ENCODE results near the gene MYO1F.
A peak's percentile ranks its signal among the peaks of the same experiment; 100 is the strongest.
"Not testable (repeated sequence)": the region's sequence is repeated elsewhere in the genome, so short reads cannot be mapped to it uniquely, and the experiment has no call there.

The MYO1F gene

DNA sequence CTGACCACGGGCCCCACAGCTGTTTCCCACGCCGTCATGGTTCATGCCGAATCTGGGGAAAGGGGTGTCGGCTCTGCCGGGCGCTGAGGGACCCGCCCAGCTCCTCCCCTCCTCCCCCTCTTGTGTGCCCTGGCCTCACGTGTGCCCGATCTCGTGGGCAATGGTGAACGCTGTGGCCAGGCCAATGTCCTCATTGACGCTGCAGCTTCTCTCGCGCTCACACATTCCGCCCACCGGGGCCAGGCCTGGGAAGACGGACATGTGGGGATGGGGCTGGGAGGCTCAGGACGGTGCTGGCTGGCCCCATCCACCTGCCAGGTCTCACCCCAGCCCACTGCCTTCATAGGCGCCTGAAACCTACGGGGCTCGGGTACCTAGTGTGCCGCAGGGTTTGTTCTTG, 18.9 kb upstream of the MYO1F start:
- DNase-seq: no peak

DNA sequence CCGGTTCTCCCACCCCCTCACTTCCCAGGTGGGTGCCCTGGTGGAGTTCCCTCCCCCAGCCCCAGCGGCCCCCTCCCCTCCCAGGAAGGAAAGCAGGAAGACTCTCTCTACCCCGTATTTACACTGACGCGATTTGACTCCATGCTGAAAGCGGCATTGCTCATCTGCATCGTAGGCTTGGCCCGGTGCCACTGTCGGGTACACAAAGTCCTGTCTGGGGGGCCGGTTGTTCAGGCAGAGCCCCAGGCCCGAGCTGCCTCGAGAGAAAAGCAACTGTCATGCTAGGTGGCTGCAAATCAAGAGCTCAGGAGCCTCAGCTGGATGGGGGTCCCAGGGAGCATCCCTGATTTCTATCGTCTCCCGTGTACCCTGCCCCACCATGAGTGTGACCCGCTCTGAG, 18.4 kb upstream of the MYO1F start:
- no peak for DNase-seq

DNA sequence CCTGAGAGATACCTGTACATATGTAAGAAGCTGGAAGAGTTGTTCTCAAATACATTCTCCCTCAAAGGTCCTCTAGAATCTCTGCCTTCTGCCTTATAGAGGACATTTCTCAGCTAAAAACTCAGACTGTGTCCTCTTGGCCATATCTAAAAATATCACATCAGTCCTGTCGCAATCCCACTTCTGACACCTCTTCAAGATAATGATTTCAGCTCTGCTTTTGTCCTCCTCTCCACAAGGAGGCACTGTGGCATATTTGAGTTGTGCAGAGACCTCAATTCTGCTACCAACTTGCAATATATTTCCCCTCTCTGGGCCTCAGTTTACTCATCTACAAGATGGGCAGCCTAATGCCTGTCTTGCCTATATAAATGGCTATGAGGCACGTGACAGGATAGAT, 16.7 kb upstream of the MYO1F start:
- no peak for DNase-seq

DNA sequence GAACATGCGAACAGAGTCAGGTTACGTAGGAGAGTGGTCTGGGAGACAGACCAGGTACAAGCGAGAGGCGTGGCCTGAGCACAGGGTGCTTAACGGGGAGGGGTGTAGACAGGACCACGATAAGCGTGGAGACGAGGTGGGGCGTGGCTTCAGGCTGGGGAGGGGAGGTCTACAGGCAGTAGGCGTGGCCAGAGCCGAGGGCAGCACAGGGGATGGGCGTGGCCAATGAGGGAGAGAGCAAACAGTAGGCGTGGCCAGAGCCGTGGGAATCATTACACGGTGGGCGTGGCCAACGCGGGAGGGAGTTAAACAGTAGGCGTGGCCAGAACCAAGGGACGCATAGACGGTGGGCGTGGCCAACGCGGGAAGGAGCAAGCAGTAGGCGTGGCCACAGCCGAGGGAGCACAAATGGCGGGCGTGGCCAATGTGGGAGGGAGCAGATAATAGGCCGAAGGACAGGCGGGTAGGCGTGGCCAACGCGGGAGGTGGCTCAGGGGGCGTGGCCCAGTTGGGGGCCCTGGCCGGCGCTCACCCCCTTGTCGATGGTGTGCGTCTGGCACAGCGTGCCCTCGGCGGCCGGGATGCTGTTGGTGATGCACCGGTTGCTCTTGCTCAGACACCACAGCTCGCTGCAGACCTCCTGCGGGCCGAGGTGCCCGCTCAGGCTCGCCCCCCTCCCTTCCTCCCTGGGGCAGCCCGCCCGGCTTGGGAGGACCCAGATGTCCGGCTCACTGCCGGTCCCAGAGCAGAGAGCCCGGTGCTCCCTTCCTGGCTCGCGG, 15.2 kb upstream of the MYO1F start:
- peak; percentile 97 for DNase-seq

DNA sequence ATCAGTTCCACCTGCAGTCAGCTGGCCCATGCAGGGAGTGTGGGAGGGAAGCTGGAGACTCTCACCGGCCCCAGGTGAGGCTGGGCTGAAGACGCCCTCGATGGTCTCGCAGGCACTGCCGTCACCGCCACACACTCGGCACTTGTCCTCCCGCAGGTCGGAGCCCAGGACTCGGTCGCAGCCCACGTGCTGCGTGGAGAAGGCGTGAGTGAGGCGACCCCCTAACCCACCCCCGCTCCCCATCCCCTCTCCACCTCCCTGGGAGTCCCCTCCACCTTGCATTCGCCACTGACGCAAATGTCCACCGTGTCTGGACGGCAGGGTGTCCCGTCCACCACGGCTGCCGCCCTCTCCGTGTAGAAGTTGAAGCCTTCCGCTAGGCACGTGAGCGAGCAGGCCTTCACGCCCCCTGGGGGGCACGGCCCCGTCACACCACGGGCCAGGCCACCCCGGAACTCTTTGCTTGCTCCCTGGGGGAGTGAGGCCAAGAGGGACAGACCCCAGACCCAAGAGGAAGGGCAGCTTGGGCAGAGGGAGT, 12.0 kb upstream of the MYO1F start:
- peak; percentile 33 for DNase-seq

DNA sequence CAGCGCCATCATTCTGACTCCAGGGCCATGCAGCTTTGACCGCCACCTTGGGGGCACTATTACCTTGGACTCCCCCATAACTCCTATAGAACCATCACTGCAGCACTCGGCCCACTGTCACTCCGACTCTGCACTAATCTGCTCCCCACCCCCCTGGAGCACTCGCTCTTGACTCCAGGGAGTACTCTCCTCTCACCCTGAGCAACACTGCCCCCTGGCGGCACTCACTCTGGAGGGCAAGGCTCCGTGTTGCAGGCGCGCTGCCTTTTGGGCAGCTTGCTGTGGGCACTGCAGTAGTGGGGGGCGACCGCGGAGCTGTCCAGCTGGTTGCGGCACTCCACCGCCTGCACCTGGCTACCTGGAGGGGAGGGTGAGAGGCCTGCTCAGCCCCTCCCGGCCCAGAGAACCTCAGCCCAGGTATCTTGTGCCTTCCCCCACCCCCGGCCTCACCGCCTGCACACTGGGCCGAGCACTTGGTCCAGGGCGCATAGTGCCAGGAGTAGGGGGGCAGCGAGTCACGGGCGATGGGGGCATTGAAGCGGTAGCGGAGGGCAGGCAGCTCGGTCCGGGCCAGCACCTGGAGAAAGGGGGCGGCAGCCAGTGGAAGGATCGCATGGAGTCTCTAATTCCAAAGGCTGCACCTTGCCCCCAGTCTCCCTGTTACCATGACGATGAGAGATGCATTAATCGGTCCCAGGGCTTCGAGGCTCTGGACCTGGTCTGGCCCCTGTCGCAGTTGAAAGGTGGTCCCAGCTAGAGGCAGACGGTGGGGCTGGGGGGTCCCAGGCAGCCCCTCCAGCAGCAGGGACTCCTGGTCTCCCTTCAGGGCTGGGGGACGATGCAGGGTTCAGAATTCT, 8.9 kb upstream of the MYO1F start:
- DNase-seq: peak; percentile 63

DNA sequence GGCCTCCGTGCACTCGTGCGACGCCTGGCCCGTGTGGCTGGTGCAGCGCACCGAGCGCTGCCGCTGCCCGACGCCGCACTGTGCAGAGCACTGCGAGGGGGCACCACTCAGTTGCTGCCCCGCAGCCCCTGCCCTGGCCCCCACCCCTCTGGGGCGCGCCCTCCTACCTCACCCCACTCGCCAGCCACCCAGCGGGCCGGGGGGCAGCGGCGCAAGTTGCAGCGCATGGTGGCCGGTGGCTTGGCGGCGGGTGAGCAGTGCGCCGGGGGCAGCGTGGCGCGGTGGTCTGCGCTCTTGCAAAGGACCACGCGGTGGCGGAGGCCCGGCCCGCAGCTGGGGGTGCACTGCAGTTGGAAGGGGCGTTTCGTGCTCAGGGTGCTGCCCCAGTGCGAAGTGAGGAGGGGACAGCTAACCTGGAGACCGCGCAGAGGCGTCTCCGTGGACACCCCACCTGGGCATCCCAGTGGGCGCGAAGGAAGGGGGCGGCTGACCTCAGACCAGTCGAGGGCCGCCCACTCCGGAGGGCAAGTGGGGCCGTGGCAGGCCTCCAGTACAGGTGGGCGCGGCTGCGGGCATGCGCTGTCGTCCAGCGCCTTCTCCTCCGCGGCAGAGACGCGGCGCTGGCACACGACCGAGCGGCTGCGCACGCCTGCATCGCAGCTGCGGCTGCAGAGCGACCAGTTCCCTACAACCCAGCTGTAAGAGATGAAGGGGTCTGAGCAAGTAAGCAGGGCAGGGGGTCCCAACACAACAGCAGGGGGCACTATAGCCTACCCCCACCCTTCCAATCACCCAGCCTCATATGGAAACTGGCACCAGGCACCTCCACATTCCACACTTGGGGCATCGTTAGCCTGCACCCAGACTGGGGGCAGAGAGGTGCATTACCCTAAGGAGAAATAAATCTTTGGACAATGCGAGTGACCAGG, 8.0 kb upstream of the MYO1F start:
- DNase-seq: peak; percentile 31

DNA sequence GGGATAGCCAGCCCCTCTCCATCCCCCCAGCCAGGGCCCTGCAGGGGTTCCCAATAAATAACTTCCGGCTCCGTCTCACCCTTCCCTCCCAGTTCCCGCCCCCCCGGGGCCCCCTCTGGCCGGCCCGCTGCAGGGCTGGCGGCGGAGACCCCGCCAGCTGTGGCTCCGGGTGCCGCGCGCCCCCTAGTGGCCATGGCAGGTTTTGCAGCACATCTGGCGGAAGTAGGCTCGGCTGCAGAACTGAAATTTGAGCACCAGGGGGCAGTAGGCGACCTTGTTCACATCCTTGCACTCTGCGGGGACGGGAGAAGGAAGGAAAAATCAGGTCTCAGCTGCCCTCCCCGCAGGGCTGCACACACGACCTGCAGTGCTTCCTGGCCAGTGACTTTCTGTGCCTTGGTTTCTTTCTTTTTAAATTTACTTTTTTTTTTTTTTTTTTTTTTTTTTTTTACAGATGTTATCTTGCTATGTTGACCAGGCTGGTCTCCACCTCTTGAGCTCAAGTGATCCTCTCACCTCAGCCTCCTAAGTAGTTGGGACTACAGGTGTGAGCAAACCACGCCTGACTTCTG, 3.6 kb upstream of the MYO1F start:
- DNase-seq: peak; percentile 88

DNA sequence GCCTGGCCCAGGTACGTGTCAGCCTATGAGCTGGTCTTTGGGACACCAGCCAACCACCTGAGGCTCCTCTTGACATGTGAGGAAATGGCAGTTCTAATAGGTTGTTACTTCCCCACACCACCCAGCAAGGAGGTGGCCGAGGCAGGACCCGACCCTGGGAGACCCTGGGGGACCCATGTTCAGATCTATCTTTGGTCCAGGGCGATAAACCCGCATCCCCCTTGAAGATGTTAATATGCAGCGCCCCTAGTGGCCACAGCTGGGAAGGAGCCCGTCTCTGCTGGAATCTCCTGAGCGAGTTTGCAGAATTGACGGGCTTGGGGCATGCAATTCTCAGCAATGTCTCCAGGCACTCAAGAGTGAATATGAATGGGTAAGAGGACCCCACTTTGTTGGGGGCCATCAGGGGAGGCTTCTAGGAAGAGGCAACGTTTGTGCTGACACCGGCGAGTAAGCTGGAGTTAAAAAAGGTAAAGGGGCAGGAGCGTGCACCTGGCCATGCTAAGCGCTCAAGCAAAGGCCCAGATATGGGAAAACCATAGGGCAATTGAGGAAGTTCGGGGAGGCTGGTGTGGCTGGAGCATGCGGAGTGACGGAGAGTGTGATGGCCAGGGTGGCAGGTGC, 1.5 kb upstream of the MYO1F start:
- peak; percentile 68 for DNase-seq

DNA sequence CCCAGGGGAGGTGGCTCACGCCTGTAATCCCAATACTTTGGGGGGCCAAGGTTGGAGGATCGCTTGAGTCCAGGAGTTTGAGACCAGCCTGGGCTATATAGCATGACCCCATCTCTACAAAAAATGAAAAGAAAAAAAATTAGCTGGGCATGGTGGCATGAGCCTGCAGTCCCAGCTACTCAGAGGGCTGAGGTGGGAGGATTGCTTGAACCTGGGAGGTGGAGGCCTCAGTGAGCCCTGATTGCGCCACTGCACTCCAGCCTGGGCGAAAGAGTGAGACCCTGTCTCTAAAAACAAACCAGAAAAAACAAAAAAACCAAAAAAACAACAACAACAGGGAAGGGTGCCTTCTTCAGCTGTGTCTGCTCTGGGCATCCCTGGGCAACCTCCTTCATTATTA, 499 bp upstream of the MYO1F start:
- DNase-seq: no peak

DNA sequence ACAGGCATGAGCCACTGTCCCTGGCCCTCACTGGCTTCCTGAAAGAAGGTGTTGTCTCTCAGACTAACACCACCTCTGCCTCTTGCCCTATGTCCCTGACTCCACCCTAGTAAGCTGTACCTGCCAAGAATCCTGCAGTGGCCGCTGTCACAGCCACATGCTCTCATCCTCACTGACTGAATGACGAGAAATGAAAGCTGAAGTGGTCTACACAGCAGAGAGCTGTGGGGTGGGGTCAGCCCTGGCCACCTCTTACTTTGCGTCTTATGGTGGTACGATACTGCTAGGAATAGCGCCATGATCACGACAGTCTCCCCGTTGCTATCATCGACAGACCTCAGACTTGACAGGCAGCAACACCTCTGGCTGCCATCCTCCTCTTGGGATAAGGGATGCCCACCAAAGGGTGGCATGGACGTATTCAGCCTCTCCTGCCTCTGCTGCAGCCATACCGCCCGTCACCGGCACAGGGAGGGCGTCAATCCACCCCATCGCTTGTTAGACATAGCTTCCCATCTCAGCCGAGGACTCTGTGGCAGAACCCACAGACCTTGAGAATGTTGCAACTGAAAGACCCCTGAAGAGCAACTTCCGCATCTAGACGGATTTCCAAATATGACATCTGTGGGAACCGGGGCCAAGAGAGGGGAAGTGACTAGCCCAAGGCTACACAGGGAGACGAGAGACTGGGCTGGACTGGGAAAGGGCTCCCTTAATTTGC, 809 bp downstream of the MYO1F start:
- no peak for DNase-seq

DNA sequence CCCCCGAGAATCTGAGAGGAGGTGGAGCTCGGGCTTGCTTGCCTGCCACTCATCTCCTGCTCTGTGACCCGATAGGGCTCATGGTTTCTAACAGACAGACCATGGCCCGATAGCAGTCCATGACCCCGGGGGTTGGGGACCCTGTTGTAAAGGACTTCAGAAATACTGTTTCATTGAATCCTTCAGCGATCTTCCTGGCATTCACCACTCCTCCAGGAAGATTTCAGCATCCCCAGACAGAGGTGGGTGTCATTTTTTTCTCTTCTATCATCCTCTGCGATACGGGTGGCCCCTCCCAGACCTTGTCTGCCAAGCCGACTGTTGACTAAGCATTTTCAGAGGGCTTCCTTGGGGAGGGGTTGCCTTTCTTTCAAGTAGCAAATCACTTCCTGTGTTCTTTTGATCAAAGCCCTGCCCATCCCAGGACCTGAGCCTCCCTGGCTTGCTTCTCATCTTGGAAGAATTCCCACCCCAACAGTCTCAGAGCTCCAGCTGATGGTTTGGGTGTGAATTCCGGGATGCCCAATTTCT, 1.7 kb downstream of the MYO1F start:
- no peak for DNase-seq

DNA sequence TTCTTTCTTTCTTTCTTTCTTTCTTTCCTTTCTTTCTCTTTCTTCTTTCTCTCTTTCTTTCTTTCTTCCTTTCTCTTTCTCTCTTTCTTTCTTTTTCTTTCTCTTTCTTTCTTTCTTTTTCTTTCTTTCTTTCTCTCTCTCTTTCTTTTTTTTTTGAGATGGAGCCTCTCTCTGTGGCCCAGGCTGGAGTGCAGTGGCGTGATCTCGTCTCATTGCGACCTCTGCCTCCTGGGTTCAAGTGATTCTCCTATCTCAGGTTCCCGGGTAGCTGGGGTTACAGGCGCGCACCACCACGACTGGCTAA, 2.7 kb downstream of the MYO1F start:
- DNase-seq: not testable (repeated sequence)

DNA sequence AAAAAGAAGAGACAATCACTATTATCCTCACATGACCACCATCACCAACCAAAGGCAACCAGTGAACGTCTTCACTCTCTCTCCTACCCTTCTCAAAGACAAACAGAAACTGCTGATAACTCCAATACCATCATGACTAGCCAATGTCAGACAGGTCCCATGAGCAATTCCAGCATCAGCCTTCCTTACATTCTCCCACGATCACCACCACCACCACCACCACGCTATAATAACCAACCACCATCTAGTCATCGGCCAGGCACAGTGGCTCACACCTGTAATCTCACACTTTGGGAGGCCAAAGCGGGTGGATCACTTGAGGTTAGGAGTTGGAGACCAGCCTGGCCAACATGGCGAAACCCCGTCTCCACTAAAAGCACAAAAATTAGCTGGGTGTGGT, 3.9 kb downstream of the MYO1F start:
- DNase-seq: no peak

DNA sequence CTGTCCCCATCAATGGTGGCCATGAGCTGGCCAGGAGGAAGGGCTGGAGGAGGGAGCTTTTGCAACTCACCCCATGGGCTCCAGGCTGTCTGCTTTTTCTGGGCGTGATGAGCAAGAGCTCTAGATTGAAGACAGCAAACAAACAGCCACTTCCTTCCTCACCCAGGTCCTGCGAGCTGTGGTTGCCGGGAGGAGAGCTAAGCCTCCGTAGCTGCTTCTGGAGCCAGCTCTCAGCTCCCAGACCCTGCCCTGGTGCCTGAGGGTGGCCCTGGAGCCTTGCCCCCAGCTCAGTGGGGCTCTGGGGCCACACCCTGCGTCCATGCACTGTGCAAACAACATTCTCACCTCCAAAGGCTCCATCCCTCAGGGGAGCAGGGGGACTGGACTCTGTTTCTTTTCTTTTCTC, 6.2 kb downstream of the MYO1F start:
- no peak for DNase-seq

DNA sequence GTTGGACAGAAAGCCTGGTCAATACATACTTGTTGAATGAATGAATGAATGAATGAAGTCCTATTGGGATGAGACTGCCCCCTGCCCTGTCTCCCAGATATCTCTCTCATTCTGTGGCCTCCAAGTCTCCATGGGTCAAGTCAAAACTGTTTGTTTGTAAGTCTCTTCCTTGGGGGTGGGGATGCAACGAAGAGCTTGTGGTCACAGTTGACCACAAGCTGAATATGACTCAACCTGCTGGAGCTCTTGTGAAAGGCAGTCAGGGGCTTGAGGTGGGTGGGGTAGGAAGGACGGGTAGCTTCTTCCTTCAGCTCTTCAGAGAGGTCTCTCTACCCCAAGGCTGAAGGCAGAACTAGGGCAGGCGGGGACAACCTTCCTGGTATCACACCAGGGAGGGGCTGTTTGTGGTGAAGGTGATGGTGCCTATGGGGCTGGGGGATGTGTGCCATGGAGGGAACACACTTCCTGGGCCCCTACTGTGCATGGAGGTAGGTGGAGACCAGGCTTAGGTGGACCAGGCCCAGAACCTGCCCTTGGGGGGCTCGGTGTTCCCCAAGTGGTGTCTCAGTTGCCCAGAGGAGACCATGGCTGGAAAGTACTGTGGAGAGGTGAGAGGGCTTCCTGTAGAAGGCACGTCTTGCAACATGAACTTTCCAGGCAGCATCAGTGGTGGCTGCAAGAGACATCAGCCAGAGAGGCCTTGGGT, 8.0 kb downstream of the MYO1F start:
- no peak for DNase-seq

DNA sequence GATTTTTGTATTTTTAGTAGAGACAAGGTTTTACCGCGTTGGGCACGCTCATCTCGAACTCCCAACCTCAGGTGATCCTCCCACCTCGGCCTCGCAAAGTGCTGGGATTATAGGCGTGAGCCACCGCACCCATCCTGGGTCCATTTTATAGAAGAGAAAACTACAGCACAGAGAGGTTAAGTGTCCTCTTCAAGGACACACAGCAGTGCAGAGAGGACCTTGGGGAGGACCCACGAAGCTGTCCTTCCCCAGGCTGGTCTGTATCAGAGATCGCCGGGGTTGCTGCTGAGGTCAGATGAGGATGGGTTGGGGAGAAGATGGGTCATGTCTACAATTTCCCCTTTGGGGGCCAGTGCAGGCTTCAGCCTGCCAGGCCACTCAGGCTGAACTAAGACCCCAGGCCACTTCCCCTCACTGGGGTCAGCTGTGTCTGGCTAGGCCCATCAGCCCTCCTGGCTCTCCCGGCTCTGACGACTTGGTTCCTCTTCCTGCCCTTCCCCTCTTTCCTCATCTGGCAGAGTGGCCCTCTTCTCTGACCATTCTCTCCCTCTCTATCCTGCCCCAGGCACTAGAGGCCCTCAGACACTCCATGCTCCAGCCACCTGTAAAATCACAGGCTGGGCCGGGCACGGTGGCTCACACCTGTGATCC, 9.6 kb downstream of the MYO1F start:
- DNase-seq: no peak

DNA sequence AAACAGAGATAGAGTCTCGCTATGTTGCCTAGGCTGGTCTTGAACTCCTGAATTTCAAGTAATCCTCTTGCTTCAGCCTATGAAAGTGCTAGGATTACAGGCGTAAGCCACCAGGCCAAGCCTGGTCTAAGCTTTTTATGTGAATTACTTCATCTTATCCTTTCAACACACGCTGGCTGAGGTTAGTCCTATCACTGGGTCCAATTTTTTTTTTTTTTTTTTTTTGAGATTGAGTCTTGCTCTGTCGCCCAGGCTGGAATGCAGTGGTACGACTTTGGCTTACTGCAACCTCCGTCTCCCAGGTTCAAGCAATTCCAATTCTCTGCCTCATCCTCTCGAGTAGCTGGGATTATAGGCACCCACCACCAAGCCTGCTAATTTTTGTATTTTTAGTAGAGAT, 10.4 kb downstream of the MYO1F start:
- DNase-seq: no peak

DNA sequence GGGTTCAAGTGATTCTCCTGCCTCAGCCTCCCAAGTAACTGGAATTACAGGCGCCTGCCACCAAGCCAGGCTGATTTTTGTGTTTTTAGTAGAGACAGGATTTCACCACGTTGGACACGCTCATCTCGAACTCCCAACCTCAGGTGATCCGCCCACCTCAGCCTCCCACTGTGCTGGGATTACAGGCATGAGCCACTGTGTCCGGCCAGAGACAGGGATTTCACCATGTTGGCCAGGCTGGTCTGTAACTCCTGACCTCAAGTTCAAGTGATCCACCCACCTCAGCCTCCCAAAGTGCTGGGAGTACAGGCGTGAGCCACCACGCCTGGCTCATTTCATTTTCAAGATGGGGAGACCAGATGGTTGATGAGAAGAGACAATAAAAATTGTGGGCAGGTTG, 12.4 kb downstream of the MYO1F start:
- not testable (repeated sequence) for DNase-seq

Data from left hindlimb (tissue), 1 donor.